ENCODE data around the gene DNAAF2.

DNA sequence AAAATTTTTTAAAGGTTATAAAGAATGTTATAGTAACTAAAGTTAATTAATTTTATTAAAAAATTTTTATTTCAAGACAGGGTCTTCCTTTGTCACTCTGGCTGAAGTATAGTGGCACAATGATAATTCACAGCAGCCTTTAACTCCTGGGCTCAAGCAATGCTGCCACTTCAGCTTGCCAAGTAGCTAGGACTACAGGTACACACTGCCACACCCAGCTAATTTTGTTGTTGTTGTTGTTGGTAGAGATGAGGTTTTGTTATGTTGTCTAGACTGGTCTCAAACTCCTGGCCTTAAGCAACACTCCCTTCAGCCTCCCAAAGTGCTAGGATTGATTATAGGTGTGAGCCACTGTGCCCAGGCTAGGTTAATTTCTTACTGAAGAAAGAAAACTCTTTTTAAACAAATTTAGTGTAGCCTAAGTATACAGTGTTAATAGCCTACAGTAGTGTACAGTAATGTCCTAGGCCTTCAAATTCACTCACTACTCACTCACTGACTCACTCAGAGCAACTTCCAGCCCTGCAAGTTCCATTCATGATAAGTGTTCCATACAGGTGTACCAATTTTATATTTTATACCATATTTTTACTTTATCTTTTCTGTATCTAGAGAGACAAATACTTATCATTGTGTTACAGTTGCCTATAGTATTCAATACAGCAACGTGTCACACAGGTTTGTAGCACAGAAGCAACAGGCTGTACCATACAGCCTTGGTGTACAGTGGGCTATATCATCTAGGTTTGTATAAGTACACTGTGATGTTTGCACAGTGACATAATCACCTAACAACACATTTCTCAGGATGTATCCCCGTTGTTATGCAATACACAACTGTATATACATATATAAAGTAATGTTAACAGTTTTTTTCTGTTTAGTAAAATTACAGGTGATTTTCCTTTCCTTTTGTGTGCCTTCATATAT is 24.7 kb upstream of the DNAAF2 start:
- TF ChIP-seq POLR2A (IDR thresholded peaks at IDR 0.05): no peak
- TF ChIP-seq, protein P1, sequence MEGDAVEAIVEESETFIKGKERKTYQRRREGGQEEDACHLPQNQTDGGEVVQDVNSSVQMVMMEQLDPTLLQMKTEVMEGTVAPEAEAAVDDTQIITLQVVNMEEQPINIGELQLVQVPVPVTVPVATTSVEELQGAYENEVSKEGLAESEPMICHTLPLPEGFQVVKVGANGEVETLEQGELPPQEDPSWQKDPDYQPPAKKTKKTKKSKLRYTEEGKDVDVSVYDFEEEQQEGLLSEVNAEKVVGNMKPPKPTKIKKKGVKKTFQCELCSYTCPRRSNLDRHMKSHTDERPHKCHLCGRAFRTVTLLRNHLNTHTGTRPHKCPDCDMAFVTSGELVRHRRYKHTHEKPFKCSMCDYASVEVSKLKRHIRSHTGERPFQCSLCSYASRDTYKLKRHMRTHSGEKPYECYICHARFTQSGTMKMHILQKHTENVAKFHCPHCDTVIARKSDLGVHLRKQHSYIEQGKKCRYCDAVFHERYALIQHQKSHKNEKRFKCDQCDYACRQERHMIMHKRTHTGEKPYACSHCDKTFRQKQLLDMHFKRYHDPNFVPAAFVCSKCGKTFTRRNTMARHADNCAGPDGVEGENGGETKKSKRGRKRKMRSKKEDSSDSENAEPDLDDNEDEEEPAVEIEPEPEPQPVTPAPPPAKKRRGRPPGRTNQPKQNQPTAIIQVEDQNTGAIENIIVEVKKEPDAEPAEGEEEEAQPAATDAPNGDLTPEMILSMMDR (IDR thresholded peaks at IDR 0.05): no peak
